Kasumi-1 (cell line): ENCODE measurements around the gene USP24.

Source experiments
- DNase-seq, 2 experiments: peaks; one replicate each; lab custom pipeline; 2025; lab: John Stamatoyannopoulos, UW

Gene USP24

GRCh38 chr1:55053265-55053954 lies 161.8 kb downstream of the USP24 start:
- no peak for DNase-seq

GRCh38 chr1:55052221-55053142 lies 162.7 kb downstream of the USP24 start:
- no peak for DNase-seq

GRCh38 chr1:55051621-55052020 lies 163.5 kb downstream of the USP24 start:
- DNase-seq: no peak

- DNase-seq: no peak
Measured at GRCh38 chr1:55051169-55051568, 164.0 kb downstream of the USP24 start.

- no peak for DNase-seq
Measured at GRCh38 chr1:55050283-55050682, 164.9 kb downstream of the USP24 start.

GRCh38 chr1:55049914-55050278 lies 165.3 kb downstream of the USP24 start:
- DNase-seq: no peak

- DNase-seq: no peak
Measured at GRCh38 chr1:55049271-55049913, 165.8 kb downstream of the USP24 start.

- no peak for DNase-seq
Measured at GRCh38 chr1:55048453-55049270, 166.5 kb downstream of the USP24 start.

GRCh38 chr1:55047611-55048010 lies 167.6 kb downstream of the USP24 start:
- DNase-seq: no peak

- no peak for DNase-seq
Measured at GRCh38 chr1:55046871-55047270, 168.3 kb downstream of the USP24 start.

- no peak for DNase-seq
Measured at GRCh38 chr1:55045430-55045829, 169.7 kb downstream of the USP24 start.

- DNase-seq: no peak
Measured at GRCh38 chr1:55044617-55045397, 170.4 kb downstream of the USP24 start.

GRCh38 chr1:55043726-55044125 lies 171.4 kb downstream of the USP24 start:
- DNase-seq: no peak

- DNase-seq: no peak
Measured at GRCh38 chr1:55043011-55043410, 172.2 kb downstream of the USP24 start.

GRCh38 chr1:55041613-55042012 lies 173.6 kb downstream of the USP24 start:
- no peak for DNase-seq

- no peak for DNase-seq
Measured at GRCh38 chr1:55040933-55041494, 174.2 kb downstream of the USP24 start.

- no peak for DNase-seq
Measured at GRCh38 chr1:55040083-55040932, 174.9 kb downstream of the USP24 start.

- DNase-seq: no peak
Measured at GRCh38 chr1:55039342-55040082, 175.7 kb downstream of the USP24 start, which contains the start of gene PCSK9. Gene PCSK9, plus strand, starts transcription at chr1:55039548. Its CDS starts 290 bp downstream, at chr1:55039838.

GRCh38 chr1:55038974-55039341 lies 176.2 kb downstream of the USP24 start:
- no peak for DNase-seq
